Ammon's horn (tissue), 1 donor: ENCODE results near the gene TEX22.

Experiments
- DNase-seq: peaks from one replicate; pipeline ENCODE4 v3.0.0-alpha.2; 2016; ENCODE audit warnings: low spot score

TEX22 gene

GRCh38 chr14:105384605-105385321 lies 13.6 kb upstream of the TEX22 start:
- no peak for DNase-seq

- DNase-seq: no peak
Measured at GRCh38 chr14:105385322-105385637, 13.1 kb upstream of the TEX22 start.

GRCh38 chr14:105385698-105386365 lies 12.5 kb upstream of the TEX22 start:
- DNase-seq: no peak

- no peak for DNase-seq
Measured at GRCh38 chr14:105386581-105387529, 11.5 kb upstream of the TEX22 start.

- DNase-seq: no peak
Measured at GRCh38 chr14:105387530-105387922, 10.8 kb upstream of the TEX22 start.

GRCh38 chr14:105388110-105388951 lies 10.0 kb upstream of the TEX22 start:
- peak; percentile 47 for DNase-seq

- DNase-seq: no peak
Measured at GRCh38 chr14:105388976-105389375, 9.4 kb upstream of the TEX22 start.

GRCh38 chr14:105389534-105389933 lies 8.8 kb upstream of the TEX22 start:
- DNase-seq: peak; percentile 37

GRCh38 chr14:105389976-105390848 lies 8.1 kb upstream of the TEX22 start:
- peak; percentile 58 for DNase-seq

- DNase-seq: no peak
Measured at GRCh38 chr14:105390849-105391500, 7.4 kb upstream of the TEX22 start.

GRCh38 chr14:105391541-105391940 lies 6.8 kb upstream of the TEX22 start:
- DNase-seq: no peak

GRCh38 chr14:105392131-105393090 lies 5.9 kb upstream of the TEX22 start:
- no peak for DNase-seq

- no peak for DNase-seq
Measured at GRCh38 chr14:105393151-105393550, 5.2 kb upstream of the TEX22 start.

GRCh38 chr14:105394714-105395537 lies 3.4 kb upstream of the TEX22 start:
- no peak for DNase-seq

- DNase-seq: no peak
Measured at GRCh38 chr14:105395538-105395854, 2.8 kb upstream of the TEX22 start.

- DNase-seq: no peak
Measured at GRCh38 chr14:105397350-105397931, 897 bp upstream of the TEX22 start.

GRCh38 chr14:105398726-105399465 lies 558 bp downstream of the TEX22 start:
- DNase-seq: no peak
